HG03558 (cell line): ENCODE data around the gene SPRR2F.
"Not testable (repeated sequence)": the region's sequence is repeated elsewhere in the genome, so short reads cannot be mapped to it uniquely, and the experiment has no call there.

ENCODE experiments used
- ATAC-seq: cut with Tn5 transposase; IDR thresholded peaks from one replicate; pipeline ENCODE4 v1.9.1; 2021; ENCODE audit warnings: moderate number of reproducible peaks; ENCODE audit not compliant: unreplicated experiment; ENCODE audit errors: extremely low read depth

SPRR2F gene

DNA sequence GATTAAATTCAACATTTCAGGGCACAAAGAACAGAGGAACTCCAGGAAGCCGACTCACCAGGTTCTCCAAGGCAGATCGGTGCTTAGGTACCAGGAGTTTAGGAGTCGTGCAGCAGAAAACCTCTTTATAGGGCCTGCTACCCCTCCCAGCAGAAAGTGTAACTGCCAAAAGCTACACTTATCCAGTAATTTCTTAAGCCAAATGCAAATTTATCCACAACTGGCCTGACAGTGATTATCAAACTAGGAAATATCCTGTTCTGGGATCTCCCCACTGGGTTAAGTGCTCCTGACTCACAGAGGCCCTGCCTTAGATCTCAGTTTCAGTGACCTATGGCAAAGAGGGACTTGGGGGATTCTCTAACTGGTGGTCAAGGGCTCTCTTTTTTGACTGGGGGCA, at the start of gene SPRR2F:
Gene SPRR2F, minus strand, starts transcription at position 101 of the 400 bp plus-strand sequence. CDS start 783 bp downstream, outside the sequence.
- ATAC-seq = no peak

DNA sequence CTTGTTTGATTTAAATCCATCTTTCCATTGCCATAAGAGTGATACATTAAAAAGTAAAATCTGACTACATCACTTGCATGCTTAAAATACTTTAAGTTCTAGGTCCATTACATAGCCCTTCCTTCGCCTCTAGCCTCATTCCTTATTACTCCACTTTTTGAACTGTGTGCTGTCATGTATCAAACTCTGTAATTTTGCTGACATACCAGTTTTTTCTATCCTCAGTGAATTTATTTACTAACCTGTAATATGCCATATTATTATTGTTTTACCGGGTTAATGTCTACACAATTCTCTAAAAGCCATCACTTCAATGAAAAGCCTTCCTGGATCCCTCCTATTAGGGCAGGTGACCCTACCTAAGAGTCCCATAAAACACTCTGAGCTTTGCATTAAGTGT, 42.2 kb upstream of the SPRR2F start:
- no peak for ATAC-seq

DNA sequence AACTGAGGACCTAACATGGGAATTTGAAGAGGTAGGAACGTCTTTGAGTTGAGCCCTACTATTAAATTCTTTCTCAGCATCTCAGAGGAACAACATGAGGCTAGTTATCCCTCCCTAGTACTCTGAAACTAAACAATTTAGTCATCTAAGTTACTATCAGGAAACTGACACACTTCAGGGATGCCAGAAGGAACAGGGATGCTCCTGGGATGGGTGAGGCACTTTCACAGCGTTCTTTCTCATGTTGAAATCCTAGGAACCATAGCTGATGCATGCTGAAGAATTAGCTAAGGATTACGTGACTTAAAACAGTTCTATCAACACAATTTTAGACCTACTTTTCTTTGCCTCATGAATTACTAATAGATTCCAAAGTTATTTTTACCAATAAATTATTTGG, 39.2 kb upstream of the SPRR2F start:
- no peak for ATAC-seq

DNA sequence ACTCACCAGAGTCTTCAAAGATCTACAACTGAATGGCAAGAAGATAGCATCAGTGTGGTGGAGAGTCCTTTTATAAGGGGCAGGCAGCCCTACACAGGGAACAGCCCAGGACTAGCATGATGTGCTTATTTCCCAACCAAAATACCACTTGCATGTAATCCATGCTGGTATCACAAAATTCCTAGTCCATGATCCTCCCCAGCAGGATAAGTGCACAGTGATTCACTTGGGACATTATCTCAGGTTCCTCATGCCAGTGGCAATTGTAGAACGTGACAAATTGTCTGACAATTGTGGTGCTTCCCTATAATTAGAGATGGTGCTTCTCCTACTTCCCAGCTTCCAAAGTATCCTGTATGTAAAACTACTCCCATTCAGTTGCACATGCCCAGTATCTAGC, 37.5 kb upstream of the SPRR2F start, which contains the start of gene SPRR2G:
Gene SPRR2G, minus strand, starts transcription at position 45 of the 400 bp plus-strand sequence. CDS start 780 bp downstream, outside the sequence.
- no peak for ATAC-seq

DNA sequence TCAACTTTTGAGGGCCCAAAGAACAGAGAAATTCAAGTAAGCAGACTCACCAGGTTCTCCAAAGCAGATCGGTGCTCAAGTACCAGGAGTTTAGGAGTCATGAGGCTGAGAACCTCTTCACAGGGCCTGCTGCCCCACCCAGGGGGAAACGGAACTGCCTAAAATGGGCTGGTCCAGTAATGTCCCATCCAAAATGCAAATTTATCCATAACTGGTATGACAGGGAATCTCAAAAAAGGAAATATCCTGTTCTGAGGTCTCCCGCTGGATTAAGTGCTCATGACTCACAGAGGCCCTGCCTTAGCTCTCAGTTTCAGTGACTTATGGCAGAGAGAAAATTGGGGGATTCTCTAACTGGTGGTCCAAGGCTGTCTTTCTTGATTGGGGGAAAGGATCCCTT, 28.1 kb upstream of the SPRR2F start:
- no peak for ATAC-seq

DNA sequence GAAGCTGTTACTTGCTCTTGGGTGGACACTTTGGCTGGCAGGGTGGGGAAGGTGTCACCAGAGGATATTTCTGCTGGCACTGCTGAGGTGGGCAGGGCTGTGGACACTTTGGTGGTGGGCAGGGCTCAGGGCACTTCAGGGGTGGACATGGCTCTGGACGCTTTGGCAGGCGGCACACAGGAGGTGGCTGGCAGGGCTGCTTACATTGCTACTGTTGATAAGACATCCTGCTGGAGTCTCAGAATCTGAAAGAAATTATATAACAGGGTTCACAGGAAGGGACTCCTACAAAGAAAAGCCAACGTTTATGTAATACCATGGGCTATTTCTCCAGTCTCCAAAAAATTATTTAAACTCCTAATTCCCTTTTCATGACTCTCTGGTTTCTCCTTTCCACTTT, 27.2 kb upstream of the SPRR2F start:
- no peak for ATAC-seq

- ATAC-seq = no peak
These were observed 20.4 kb upstream of the SPRR2F start for GRCh38 chr1:153133743-153134142.

DNA sequence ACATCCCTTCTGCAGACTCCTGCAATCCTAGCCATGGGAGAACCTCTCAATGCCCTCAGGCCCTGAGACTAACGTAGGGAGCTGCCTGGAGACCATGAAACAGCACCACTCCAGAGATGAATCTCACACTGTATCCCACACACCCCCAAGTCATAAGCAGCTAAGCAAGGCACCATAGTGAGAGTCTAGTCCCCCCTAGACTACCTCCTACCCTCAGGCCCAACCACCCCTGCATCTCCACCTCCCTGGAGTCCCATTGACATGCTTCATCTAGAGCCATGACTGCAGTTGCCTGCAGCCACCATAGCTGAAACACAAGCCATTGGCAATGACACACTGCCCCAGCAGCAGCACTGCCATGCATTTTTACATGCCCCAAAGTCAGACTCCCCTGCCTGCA, 20.0 kb upstream of the SPRR2F start:
- ATAC-seq = no peak

DNA sequence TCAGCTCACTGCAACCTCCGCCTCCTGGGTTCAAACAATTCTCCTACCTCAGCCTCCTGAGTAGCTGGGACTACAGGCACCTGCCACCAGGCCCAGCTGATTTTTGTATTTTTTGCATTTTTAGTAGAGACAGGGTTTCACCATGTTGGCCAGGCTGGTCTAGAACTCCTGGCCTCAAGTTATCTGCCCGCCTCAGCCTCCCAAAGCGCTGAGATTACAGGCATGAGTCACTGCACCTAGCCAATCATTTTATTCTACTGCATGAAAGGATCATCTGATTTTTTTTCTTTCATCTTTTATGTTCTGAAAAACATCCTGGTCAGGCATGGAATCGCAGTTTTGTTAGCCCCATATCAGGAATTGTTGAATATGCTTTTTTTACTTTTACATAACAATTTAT, 15.4 kb upstream of the SPRR2F start:
- ATAC-seq = not testable (repeated sequence)

- no peak for ATAC-seq
These were observed 14.0 kb upstream of the SPRR2F start for GRCh38 chr1:153127296-153127695.

GRCh38 chr1:153125536-153125935, 12.2 kb upstream of the SPRR2F start:
- ATAC-seq = no peak

- ATAC-seq = not testable (repeated sequence)
These were observed 10.5 kb upstream of the SPRR2F start for GRCh38 chr1:153123793-153124192.

DNA sequence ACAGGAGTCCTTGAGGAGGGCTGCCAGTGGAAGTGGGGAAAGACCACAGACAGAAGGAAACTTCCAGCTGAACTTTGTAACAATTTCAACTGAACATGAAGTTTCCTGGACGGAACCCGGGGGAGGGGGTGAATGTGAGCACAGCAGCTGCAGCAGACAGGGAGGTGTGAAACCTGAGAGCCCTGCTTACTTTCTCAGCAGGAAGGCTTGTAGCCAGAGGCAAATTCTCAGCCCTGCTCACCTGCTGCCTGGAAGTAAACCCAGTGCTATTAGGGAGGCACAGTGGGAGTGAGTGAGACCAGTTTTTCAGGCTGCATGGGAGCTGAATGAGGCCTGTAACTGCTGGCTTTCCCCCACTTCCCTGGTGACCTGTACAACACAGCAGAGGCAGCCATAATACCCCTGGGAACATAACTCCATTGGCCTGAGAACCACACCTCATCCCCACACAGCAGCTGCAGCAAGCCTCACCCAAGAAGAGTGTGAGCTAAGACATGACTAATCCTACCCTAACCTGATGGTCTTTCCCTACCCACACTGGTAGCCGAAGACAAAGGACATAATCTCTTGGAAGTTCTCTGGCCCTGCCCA, 9.6 kb upstream of the SPRR2F start:
- no peak for ATAC-seq

GRCh38 chr1:153120945-153121344, 7.6 kb upstream of the SPRR2F start:
- no peak for ATAC-seq

DNA sequence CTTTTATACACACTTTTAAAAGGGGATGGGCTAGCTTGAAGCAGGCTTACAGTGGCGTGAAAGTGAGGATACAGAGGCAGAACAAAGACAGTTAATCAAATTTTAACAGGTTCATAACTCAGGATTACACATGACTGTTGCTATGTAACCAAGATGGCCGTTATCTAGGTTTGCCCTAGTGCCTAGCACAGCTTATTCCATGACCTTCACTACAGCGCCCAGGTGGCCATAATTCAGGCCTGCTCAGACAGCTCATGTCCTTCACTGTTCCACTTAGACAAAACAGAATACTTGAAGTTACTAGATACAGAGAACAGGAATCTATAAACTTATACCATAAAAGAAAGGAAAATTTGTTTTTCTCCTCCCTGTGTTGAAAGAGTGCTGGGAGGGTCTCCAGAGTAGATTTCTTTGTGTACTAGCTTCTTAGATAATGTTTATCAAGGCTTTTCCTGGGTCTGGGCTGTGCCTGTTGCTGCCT, 6.2 kb upstream of the SPRR2F start:
- no peak for ATAC-seq

GRCh38 chr1:153115264-153115663, 1.9 kb upstream of the SPRR2F start:
- not testable (repeated sequence) for ATAC-seq

GRCh38 chr1:153112454-153112853, 862 bp downstream of the SPRR2F start:
- not testable (repeated sequence) for ATAC-seq

DNA sequence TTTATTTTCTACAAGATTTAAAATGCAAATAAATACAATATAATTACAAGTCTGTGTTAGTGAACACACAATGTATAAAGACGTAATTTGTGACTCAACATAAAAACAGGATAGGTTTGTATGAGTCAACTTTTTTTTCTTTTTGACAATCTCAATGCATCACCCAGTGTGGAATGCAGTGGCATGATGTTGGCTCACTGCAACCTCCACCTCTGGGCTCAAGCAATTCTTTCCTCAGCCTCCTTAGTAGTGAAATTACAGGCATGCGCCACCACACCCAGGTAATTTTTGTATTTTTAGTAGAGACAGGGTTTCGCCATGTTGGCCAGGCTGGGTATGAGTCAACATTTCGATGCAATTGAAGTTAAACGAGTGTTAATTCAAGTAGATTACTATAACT, 13.1 kb downstream of the SPRR2F start:
- ATAC-seq = no peak

- ATAC-seq = no peak
These were observed 13.8 kb downstream of the SPRR2F start for GRCh38 chr1:153099461-153100045.

- no peak for ATAC-seq
These were observed 17.6 kb downstream of the SPRR2F start for GRCh38 chr1:153095764-153096163.

DNA sequence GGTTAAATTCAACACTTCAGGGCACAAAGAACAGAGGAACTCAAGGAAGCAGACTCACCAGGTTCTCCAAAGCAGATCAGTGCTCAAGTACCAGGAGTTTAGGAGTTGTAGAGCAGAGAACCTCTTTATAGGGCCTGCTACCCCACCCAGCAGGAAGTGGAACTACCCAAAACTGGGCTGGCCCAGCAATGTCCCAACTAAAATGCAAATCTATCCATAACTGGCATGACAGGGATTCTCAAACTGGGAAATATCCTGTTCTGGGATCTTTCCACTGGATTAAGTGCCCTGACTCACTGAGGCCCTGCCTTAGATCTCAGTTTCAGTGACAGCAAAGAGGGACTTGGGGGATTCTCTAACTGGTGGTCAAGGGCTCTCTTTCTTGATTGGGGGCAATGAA, 18.9 kb downstream of the SPRR2F start, which contains the start of gene SPRR2E:
Gene SPRR2E, minus strand, starts transcription at position 101 of the 400 bp plus-strand sequence. CDS start 775 bp downstream, outside the sequence.
- no peak for ATAC-seq

- no peak for ATAC-seq
These were observed 25.7 kb downstream of the SPRR2F start for GRCh38 chr1:153087652-153088051.
